HG03575 (cell line): ENCODE measurements around the gene CCDC187.

Experiments
- ATAC-seq: cut with Tn5 transposase; IDR thresholded peaks from one replicate; pipeline ENCODE4 v1.9.1; 2021; ENCODE audit not compliant: unreplicated experiment, insufficient number of reproducible peaks, low FRiP score; ENCODE audit errors: extremely low read depth

Gene CCDC187

DNA sequence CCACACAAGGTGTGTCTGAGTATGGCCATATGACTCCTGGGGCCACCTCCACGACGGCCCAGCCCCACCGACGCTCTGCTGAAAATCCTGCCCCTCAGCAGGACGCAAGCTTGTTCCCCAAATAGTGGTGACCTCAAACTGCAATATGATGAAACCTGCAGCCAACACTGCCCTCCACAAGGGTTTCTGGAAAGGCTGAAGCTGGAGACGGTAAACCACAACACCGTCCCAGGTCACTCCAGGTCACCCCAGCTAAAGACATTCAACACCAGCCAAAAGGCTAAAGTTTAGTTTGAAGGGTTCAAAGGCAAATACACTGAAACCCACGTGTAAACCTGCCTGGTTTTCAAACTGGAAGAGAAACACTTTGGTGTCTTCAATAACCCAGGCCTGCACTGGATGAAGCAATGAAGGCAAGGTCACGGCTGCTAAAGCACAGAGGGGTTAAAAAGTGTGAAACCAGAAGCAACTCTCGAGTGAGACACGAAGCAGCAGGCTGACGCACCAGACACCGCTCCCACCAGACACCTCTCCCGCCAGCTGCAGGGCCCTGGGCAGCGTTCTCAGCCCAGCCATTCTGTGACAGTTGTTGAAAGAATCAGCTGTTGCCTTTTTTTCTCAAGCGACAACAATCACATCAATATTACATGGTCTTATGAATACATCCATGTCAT lies 97.2 kb downstream of the CCDC187 start:
- ATAC-seq: no peak

- no peak for ATAC-seq
These were observed 98.2 kb downstream of the CCDC187 start for GRCh38 chr9:136205707-136205992.

- ATAC-seq: no peak
These were observed 98.8 kb downstream of the CCDC187 start, which contains the start of gene LHX3 for GRCh38 chr9:136204838-136205706. Gene LHX3 (minus strand): TSS chr9:136205128. CDS start chr9:136205012, 116 bp downstream.

- ATAC-seq: no peak
These were observed 99.6 kb downstream of the CCDC187 start for GRCh38 chr9:136204145-136204805.

DNA sequence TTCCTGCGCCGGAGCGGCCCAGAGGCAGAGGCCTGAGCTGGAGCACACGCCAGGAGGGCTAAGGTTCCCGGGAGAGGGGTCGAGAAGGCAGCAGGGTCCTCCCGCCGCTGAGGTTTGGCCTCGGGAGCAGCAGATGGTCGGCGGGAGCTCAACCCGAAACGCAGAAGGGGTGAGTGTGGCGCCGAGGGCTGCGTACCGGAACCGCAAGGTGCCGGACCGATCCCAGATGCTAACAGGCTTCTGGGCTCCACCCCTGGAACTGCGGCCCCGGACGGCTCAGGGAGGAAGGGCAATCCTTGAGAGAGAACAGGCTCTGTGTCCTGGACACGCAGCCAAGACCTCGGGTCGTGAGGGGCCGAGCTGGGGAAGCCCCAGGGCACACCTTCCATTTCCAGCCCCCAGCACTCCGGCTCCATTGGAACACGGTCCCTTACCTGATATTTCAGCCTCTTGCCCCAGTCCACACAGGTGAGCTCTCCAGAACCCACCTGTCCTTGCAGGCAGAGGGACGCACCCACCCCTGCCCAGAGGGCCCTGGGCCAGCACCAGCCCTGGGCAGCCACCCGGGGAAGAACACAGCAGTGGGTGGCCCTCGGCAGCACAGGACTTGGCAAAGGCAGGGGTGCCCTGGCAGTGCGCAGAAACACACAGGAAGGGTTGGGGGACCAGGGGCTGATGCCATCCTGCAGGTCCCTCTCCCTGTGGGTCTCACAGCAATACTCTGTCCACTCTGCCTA lies 100.3 kb downstream of the CCDC187 start:
- no peak for ATAC-seq

GRCh38 chr9:136202454-136203407 lies 101.2 kb downstream of the CCDC187 start:
- no peak for ATAC-seq

DNA sequence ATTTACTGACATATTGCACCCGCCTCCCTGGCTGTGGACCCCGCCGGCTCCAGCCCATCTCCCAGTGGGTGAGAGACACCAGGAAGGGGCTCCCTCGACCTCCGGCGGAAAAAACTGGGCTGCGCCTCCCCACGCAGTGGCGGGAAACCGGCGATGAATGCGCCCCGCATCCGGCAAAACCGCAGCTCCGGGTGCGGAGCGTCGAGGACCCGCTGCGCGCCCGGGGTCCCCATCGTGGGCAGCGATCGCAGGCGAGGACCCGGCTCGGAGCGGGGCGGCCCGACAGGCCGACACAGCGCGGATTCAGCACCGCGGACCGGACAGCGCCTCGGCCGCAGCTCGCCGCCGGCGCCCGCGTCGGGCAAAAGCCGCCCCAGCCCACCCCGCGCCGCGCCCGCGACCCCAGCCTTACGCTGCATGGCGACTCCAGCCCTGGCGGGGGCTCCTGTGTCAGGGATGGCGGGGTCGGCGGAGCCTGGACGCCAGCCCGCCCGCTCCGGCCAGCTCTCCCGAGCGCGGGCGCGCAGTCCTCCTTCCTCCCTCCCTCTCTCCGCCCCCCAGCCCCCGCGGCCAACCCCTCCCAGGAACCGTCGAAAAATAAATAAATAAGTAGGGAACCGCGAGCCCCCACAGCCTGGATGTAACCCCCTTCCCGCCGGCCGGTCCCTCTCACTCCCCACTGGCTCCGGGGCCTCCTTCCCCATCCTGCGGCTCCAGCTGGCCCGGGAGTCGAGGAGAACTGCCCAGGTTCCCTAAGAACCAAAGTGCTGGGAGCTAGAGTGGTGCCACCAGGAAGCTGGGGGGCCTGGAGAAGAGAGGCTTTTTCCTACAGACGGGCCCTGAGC lies 102.1 kb downstream of the CCDC187 start:
- no peak for ATAC-seq

DNA sequence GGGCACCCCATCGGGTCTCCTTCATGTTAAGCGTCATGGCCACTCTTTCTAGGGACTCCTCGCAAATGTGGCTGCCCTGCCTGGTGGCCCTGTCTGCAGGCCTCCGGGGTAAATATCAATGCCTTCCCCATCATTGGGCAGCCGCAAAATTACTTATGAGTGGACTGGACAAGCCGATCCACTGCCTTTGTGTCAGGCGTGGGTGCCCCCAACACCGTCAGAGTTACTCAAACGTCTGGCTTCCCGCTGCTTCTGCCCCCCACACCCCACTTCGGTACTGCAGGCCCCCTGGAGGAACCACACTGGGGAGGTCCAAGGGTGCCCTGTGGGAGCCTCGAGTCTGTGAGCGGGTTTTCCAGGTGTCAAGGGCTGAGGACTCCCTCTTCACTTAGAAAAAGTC lies 102.7 kb downstream of the CCDC187 start:
- no peak for ATAC-seq

DNA sequence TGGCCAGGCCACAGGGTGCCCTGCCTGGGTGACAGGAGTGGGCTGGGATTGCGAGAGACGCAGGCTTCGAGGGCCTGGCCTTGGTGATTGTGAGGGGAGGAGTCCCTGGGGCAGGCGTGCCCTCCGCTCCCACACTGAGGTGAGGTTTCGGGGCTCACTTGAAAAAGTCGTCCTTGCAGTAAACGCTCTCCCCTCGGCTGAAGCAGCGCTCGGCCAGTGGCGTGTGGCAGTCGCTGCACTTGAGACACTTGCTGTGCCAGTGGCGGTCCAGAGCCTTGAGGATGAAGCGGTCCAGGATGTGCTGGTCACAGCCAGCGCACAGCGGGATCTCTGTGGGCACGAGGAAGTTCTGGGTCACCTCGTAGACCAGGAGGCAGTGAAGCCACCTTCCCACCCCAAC lies 103.5 kb downstream of the CCDC187 start:
- no peak for ATAC-seq
